Astrocyte (in vitro differentiated cells and primary cell): ENCODE measurements around the gene ACTR1A. TPM values are rescaled to one million over a fixed set of nuclear protein-coding genes. Genes with fewer than 3 reads are reported as not detected.

Experiments used
- DNase-seq: peaks from one replicate; pipeline ENCODE4 v3.0.0-alpha.2; 2010; ENCODE audit warnings: low read depth
- FAIRE-seq: peaks from 2 replicates; lab custom pipeline; 2011; peaks lifted over from hg19 to GRCh38; lab: Jason Lieb, UNC
- H2AFZ ChIP-seq: 2 replicates; pipeline ENCODE4 v1.6.0; 2012; ENCODE audit warnings: low read depth, low read length, inconsistent platforms
- H3K27ac ChIP-seq: 2 replicates; pipeline ENCODE4 v1.5.1; 2011; ENCODE audit warnings: low read depth, low read length, inconsistent platforms
- H3K27me3 ChIP-seq: 2 replicates; pipeline ENCODE4 v1.6.0; 2011; ENCODE audit warnings: low read length, inconsistent platforms; ENCODE audit not compliant: insufficient read depth
- H3K36me3 ChIP-seq: 2 replicates; pipeline ENCODE4 v1.5.1; 2011; ENCODE audit warnings: low read length, inconsistent platforms; ENCODE audit not compliant: insufficient read depth
- H3K4me1 ChIP-seq: 2 replicates; pipeline ENCODE4 v1.5.1; 2011; ENCODE audit warnings: low read length, inconsistent platforms; ENCODE audit not compliant: insufficient read depth
- H3K4me2 ChIP-seq: 2 replicates; pipeline ENCODE4 v1.6.0; 2012; ENCODE audit warnings: low read length, inconsistent platforms
- H3K4me3 ChIP-seq: 2 replicates; pipeline ENCODE4 v1.5.1; 2011; ENCODE audit warnings: low read depth, mild to moderate bottlenecking, low read length, inconsistent platforms; ENCODE audit not compliant: insufficient read depth
- H3K79me2 ChIP-seq: 2 replicates; pipeline ENCODE4 v1.6.0; 2012; ENCODE audit warnings: mild to moderate bottlenecking, low read length, inconsistent platforms; ENCODE audit not compliant: insufficient read depth
- H3K9ac ChIP-seq: 2 replicates; pipeline ENCODE4 v1.6.0; 2012; ENCODE audit warnings: mild to moderate bottlenecking, low read length, inconsistent platforms
- H3K9me3 ChIP-seq: 2 replicates; pipeline ENCODE4 v1.5.1; 2012; ENCODE audit warnings: low read depth, mild to moderate bottlenecking, low read length, inconsistent platforms; ENCODE audit not compliant: insufficient read depth
- H4K20me1 ChIP-seq: 2 replicates; pipeline ENCODE4 v1.6.0; 2012; ENCODE audit warnings: low read length, inconsistent platforms; ENCODE audit not compliant: insufficient read depth
- H3K27ac Mint-ChIP-seq: one replicate; pipeline ENCODE4 v1.8.0; 2021; ENCODE audit warnings: mild to moderate bottlenecking, mixed read lengths; ENCODE audit not compliant: unreplicated experiment
- H3K27me3 Mint-ChIP-seq: one replicate; pipeline ENCODE4 v1.8.0; 2021; ENCODE audit warnings: low read depth, mixed read lengths; ENCODE audit not compliant: unreplicated experiment
- H3K36me3 Mint-ChIP-seq: one replicate; pipeline ENCODE4 v1.8.0; 2021; ENCODE audit warnings: low read depth, mixed read lengths; ENCODE audit not compliant: unreplicated experiment
- H3K4me1 Mint-ChIP-seq: one replicate; pipeline ENCODE4 v1.8.0; 2021; ENCODE audit warnings: low read depth, mixed read lengths; ENCODE audit not compliant: unreplicated experiment
- H3K4me3 Mint-ChIP-seq: one replicate; pipeline ENCODE4 v1.8.0; 2021; ENCODE audit warnings: mild to moderate bottlenecking, moderate library complexity, mixed read lengths; ENCODE audit not compliant: unreplicated experiment
- H3K9me3 Mint-ChIP-seq: one replicate; pipeline ENCODE4 v1.8.0; 2021; ENCODE audit warnings: mild to moderate bottlenecking, mixed read lengths; ENCODE audit not compliant: unreplicated experiment
- CTCF ChIP-seq: IDR thresholded peaks from 2 replicates; pipeline ENCODE4 v1.5.1; 2011; ENCODE audit warnings: low read depth, mild to moderate bottlenecking, inconsistent platforms, low read length, moderate library complexity; ENCODE audit not compliant: insufficient read depth
- EZH2 ChIP-seq: IDR thresholded peaks from 2 replicates; pipeline ENCODE4 v1.6.1; 2012; ENCODE audit warnings: mild to moderate bottlenecking, low read length, inconsistent platforms; ENCODE audit not compliant: insufficient read depth
- total RNA-seq: library from RNA; stranded (reverse); gene quantifications from 2 replicates; pipeline ENCODE4 v1.2.1, GENCODE V29; 2021

ACTR1A gene
- total RNA-seq, 1 donor from 2014 or later: 155 TPM

- Histone ChIP-seq H3K4me1 (peaks cover 18% of the 10 kb centered on the region), H3K27ac (peak within 1 kb of the TSS; percentile 74), H4K20me1 (peaks cover 8% of the 10 kb centered on the region), H3K79me2 (peaks cover 12% of the 10 kb centered on the region), H3K9me3 (no peaks in the 10 kb centered on the region), H3K4me3 (peak within 1 kb of the TSS; percentile 93), H3K4me2 (peak within 1 kb of the TSS; percentile 96), H3K36me3 (no peaks in the 10 kb centered on the region), H3K9ac (peak within 1 kb of the TSS; percentile 94), H2AFZ (peak within 1 kb of the TSS; percentile 94), H3K27me3 (no peaks in the 10 kb centered on the region)
- H3K4me1 Mint-ChIP-seq: peaks cover 10% of the 10 kb centered on the region
- H3K27ac Mint-ChIP-seq: peak within 1 kb of the TSS; percentile 91
- H3K27me3 Mint-ChIP-seq: peaks cover 8% of the 10 kb centered on the region
- TF ChIP-seq EZH2: no peak
- TF ChIP-seq CTCF: no peak
- DNase-seq: peak; percentile 93
- H3K4me3 Mint-ChIP-seq: peak within 1 kb of the TSS; percentile 95
- FAIRE-seq: peak; percentile 26
- H3K9me3 Mint-ChIP-seq: no peaks in the 10 kb centered on the region
- H3K36me3 Mint-ChIP-seq: peaks cover 4% of the 10 kb centered on the region
These were observed 70.2 kb downstream of the ACTR1A start, which contains the start of gene CUEDC2 for GRCh38 chr10:102432162-102432950. Gene CUEDC2 (minus strand): TSS chr10:102432574. CDS start chr10:102425188, 7,386 bp downstream.

- peaks cover 6% of the 10 kb centered on the region for H3K36me3 Mint-ChIP-seq
- H3K27ac Mint-ChIP-seq: peak overlapping the region; percentile 91
- H3K9me3 Mint-ChIP-seq: no peaks in the 10 kb centered on the region
- Histone ChIP-seq H2AFZ (peak overlapping the region; percentile 94), H3K4me2 (peak overlapping the region; percentile 96), H3K36me3 (no peaks in the 10 kb centered on the region), H3K4me3 (peak overlapping the region; percentile 93), H3K27me3 (no peaks in the 10 kb centered on the region), H3K9me3 (no peaks in the 10 kb centered on the region), H3K27ac (peak overlapping the region; percentile 74), H4K20me1 (peaks cover 16% of the 10 kb centered on the region), H3K4me1 (peaks cover 23% of the 10 kb centered on the region), H3K79me2 (peaks cover 12% of the 10 kb centered on the region), H3K9ac (peak overlapping the region; percentile 94)
- H3K4me1 Mint-ChIP-seq: peaks cover 13% of the 10 kb centered on the region
- peaks cover 4% of the 10 kb centered on the region for H3K27me3 Mint-ChIP-seq
- H3K4me3 Mint-ChIP-seq: peak overlapping the region; percentile 95
- TF ChIP-seq CTCF: no peak
- TF ChIP-seq EZH2: no peak
- DNase-seq: no peak
- FAIRE-seq: no peak
These were observed 70.9 kb downstream of the ACTR1A start for GRCh38 chr10:102431452-102432124.
